Subcutaneous adipose tissue (tissue), 4 donors: ENCODE data around the gene ADGRL1. TPM values are rescaled to one million over a fixed set of nuclear protein-coding genes. Genes with fewer than 3 reads are reported as not detected.

Experiments
- CTCF ChIP-seq: fragments of 450-650 bp; IDR thresholded peaks from one replicate; pipeline ENCODE4 v1.5.1; 2016; ENCODE audit warnings: low read depth, mild to moderate bottlenecking, control low read depth, antibody characterized with exemption, moderate library complexity
- total RNA-seq, 4 donors: library from RNA; depleted of rRNA; stranded (reverse); fragments of >200 nt; gene quantifications; one replicate each; pipeline ENCODE4 v1.1.0, GENCODE V29; 2016

ADGRL1 gene
- total RNA-seq, 4 donors from 2014 or later = 8.2 to 25.2 (median 11.4) TPM

- TF ChIP-seq CTCF = no peak
Observed at GRCh38 chr19:14147797-14148605, 58.0 kb downstream of the ADGRL1 start.

- no peak for TF ChIP-seq CTCF
Observed at GRCh38 chr19:14146789-14147216, 59.2 kb downstream of the ADGRL1 start.

- no peak for TF ChIP-seq CTCF
Observed at GRCh38 chr19:14145381-14145780, 60.6 kb downstream of the ADGRL1 start.

- TF ChIP-seq CTCF = no peak
Observed at GRCh38 chr19:14142262-14143190, 63.4 kb downstream of the ADGRL1 start.

- no peak for TF ChIP-seq CTCF
Observed at GRCh38 chr19:14141041-14141440, 64.9 kb downstream of the ADGRL1 start.

GRCh38 chr19:14139944-14140343 lies 66.0 kb downstream of the ADGRL1 start:
- TF ChIP-seq CTCF = no peak

GRCh38 chr19:14138576-14139265 lies 67.2 kb downstream of the ADGRL1 start:
- no peak for TF ChIP-seq CTCF
